H1 (cell line): Measurements from ENCODE around the gene TAB3. TPM values are rescaled to one million over a fixed set of nuclear protein-coding genes. Genes with fewer than 3 reads are reported as not detected.

Experiments used
- CTCF ChIA-PET: fragments of 300-600 bp; sonication (Branson Sonifier 250); formaldehyde crosslinking; loops from one replicate; lab custom pipeline; 2021; ENCODE audit not compliant: partially characterized antibody; lab: Charles Lee
- POLR2A ChIA-PET: fragments of 300-600 bp; sonication (Branson Sonifier 250); formaldehyde crosslinking; loops from one replicate; lab custom pipeline; 2021; ENCODE audit warnings: inconsistent platforms; ENCODE audit not compliant: partially characterized antibody; lab: Charles Lee
- DNase-seq, 2 experiments: peaks; one replicate each; pipeline versions ENCODE4 v3.0.0 to v3.0.0-alpha.2; 2010 to 2022; ENCODE audit warnings: low spot score in 2 of 2, low read depth in 1 of 2, mixed read lengths in 1 of 2
- FAIRE-seq: peaks from 2 replicates; lab custom pipeline; 2011; peaks lifted over from hg19 to GRCh38; lab: Jason Lieb, UNC
- H2AFZ ChIP-seq: 2 replicates; pipeline ENCODE4 v1.8.1; 2012; ENCODE audit warnings: low read length, inconsistent platforms
- H2AK5ac ChIP-seq: 2 replicates; pipeline ENCODE4 v1.6.1; 2013; ENCODE audit warnings: low read depth, low read length
- H2BK120ac ChIP-seq: replicated peaks from 2 replicates; pipeline ENCODE3; 2013; ENCODE audit warnings: low read depth, low read length, inconsistent platforms
- H2BK12ac ChIP-seq: 2 replicates; pipeline ENCODE4 v1.6.1; 2013; ENCODE audit warnings: low read depth, low read length
- H2BK15ac ChIP-seq: 2 replicates; pipeline ENCODE4 v1.6.1; 2013; ENCODE audit warnings: low read length
- H2BK20ac ChIP-seq: 2 replicates; pipeline ENCODE4 v1.6.1; 2013; ENCODE audit warnings: low read length
- H2BK5ac ChIP-seq: 2 replicates; pipeline ENCODE4 v1.6.1; 2013; ENCODE audit warnings: low read depth, low read length
- H3K14ac ChIP-seq: 2 replicates; pipeline ENCODE4 v1.6.1; 2013; ENCODE audit warnings: inconsistent platforms; ENCODE audit not compliant: insufficient read length
- H3K18ac ChIP-seq: 2 replicates; pipeline ENCODE4 v1.6.1; 2013; ENCODE audit warnings: low read length; ENCODE audit errors: extremely low read depth
- H3K23ac ChIP-seq: 2 replicates; pipeline ENCODE4 v1.6.1; 2013; ENCODE audit warnings: inconsistent platforms; ENCODE audit not compliant: insufficient read length
- H3K23me2 ChIP-seq: 2 replicates; pipeline ENCODE4 v1.6.1; 2013; ENCODE audit warnings: low read depth, low read length
- H3K27ac ChIP-seq: 2 replicates; pipeline ENCODE4 v1.6.1; 2011; ENCODE audit warnings: low read depth, low read length, inconsistent platforms
- H3K27me3 ChIP-seq, 4 experiments: replicated peaks in 1 of 4; 1 replicate in 1 of 4; 2 replicates in 3 of 4; pipeline versions ENCODE4 v1.6.1 to v1.8.1; 2011 to 2013; ENCODE audit warnings: low read length in 3 of 4, mild to moderate bottlenecking in 3 of 4, inconsistent platforms in 2 of 4, mixed read lengths in 2 of 4, moderate library complexity in 1 of 4; ENCODE audit not compliant: control insufficient read depth in 3 of 4, insufficient read depth in 3 of 4; ENCODE audit errors: extremely low read depth in 1 of 4
- H3K36me3 ChIP-seq, 4 experiments: 2 replicates each; pipeline versions ENCODE4 v1.6.1 to v1.8.1; 2011 to 2013; ENCODE audit warnings: mild to moderate bottlenecking in 4 of 4, low read length in 3 of 4, moderate library complexity in 2 of 4, control low read depth in 1 of 4, inconsistent platforms in 1 of 4; ENCODE audit not compliant: insufficient read depth in 4 of 4, control insufficient read depth in 2 of 4
- H3K4ac ChIP-seq: replicated peaks from 2 replicates; pipeline ENCODE3; 2013; ENCODE audit warnings: low read length, low read depth, mixed read lengths, inconsistent platforms; ENCODE audit not compliant: insufficient read length
- H3K4me1 ChIP-seq, 4 experiments: replicated peaks in 1 of 4; 1 replicate in 1 of 4; 2 replicates in 3 of 4; pipeline versions ENCODE4 v1.6.1 to v1.8.1; 2011 to 2013; ENCODE audit warnings: low read length in 3 of 4, inconsistent platforms in 2 of 4, mixed read lengths in 1 of 4; ENCODE audit not compliant: insufficient read depth in 4 of 4, control insufficient read depth in 3 of 4
- H3K4me2 ChIP-seq, 2 experiments: 2 replicates each; pipeline versions ENCODE4 v1.6.1 to v1.8.1; 2011 to 2013; ENCODE audit warnings: low read depth in 2 of 2, low read length in 2 of 2, control low read depth in 1 of 2, inconsistent platforms in 1 of 2, mild to moderate bottlenecking in 1 of 2; ENCODE audit not compliant: insufficient read depth in 1 of 2
- H3K4me3 ChIP-seq, 4 experiments: fragments of 200-600, 300-600 bp in 1 of 4; sonication (generic), shearing (Covaris generic), sonication (Bioruptor Twin) in 1 of 4; 2 replicates each; pipeline versions ENCODE4 v1.5.1 to v1.8.1; 2011 to 2016; ENCODE audit warnings: low read length in 4 of 4, low read depth in 3 of 4, control low read depth in 2 of 4, inconsistent platforms in 2 of 4, mild to moderate bottlenecking in 2 of 4, mixed read lengths in 1 of 4, moderate library complexity in 1 of 4; ENCODE audit not compliant: insufficient read depth in 2 of 4; ENCODE audit errors: extremely low read depth in 1 of 4
- H3K56ac ChIP-seq: replicated peaks from 2 replicates; pipeline ENCODE3; 2013; ENCODE audit warnings: low read depth, mild to moderate bottlenecking, mixed read lengths, low read length, inconsistent platforms; ENCODE audit not compliant: insufficient read length
- H3K79me1 ChIP-seq: 2 replicates; pipeline ENCODE4 v1.6.1; 2013; ENCODE audit warnings: low read depth, low read length, control low read depth
- H3K79me2 ChIP-seq, 2 experiments: 2 replicates each; pipeline versions ENCODE4 v1.6.1 to v1.8.1; 2012 to 2013; ENCODE audit warnings: low read length in 2 of 2, mild to moderate bottlenecking in 2 of 2, inconsistent platforms in 1 of 2; ENCODE audit not compliant: insufficient read depth in 2 of 2, control insufficient read depth in 1 of 2
- H3K9ac ChIP-seq, 4 experiments: replicated peaks in 1 of 4; 1 replicate in 1 of 4; 2 replicates in 3 of 4; pipeline versions ENCODE4 v1.6.1 to v1.8.1; 2011 to 2013; ENCODE audit warnings: low read depth in 3 of 4, low read length in 3 of 4, control low read depth in 2 of 4, mild to moderate bottlenecking in 2 of 4, moderate library complexity in 2 of 4, inconsistent platforms in 1 of 4; ENCODE audit errors: extremely low read depth in 1 of 4
- H3K9me3 ChIP-seq, 2 experiments: 2 replicates each; pipeline versions ENCODE4 v1.6.1 to v1.8.1; 2012 to 2013; ENCODE audit warnings: mild to moderate bottlenecking in 2 of 2, moderate library complexity in 2 of 2, control low read depth in 1 of 2, inconsistent platforms in 1 of 2, low read depth in 1 of 2, low read length in 1 of 2, mixed read lengths in 1 of 2; ENCODE audit not compliant: insufficient read depth in 2 of 2
- H4K20me1 ChIP-seq, 2 experiments: replicated peaks in 1 of 2; 2 replicates each; pipeline versions ENCODE3 to v1.8.1; 2011 to 2013; ENCODE audit warnings: inconsistent platforms in 2 of 2, low read length in 2 of 2, mild to moderate bottlenecking in 1 of 2; ENCODE audit not compliant: insufficient read depth in 2 of 2, control insufficient read depth in 1 of 2
- H4K5ac ChIP-seq: 2 replicates; pipeline ENCODE4 v1.6.1; 2013; ENCODE audit warnings: low read length, low read depth, mixed read lengths, inconsistent platforms; ENCODE audit not compliant: insufficient read length
- H4K8ac ChIP-seq: 2 replicates; pipeline ENCODE4 v1.8.0; 2013; ENCODE audit warnings: mild to moderate bottlenecking, moderate library complexity, low read length, inconsistent platforms; ENCODE audit not compliant: insufficient read depth; ENCODE audit errors: extremely low read depth
- H4K91ac ChIP-seq: replicated peaks from 2 replicates; pipeline ENCODE3; 2013; ENCODE audit warnings: low read length, mixed read lengths, inconsistent platforms; ENCODE audit not compliant: insufficient read length
- CHD2 ChIP-seq: IDR thresholded peaks from 2 replicates; pipeline ENCODE4 v1.6.1; 2012; ENCODE audit warnings: low read length, improper control_type of control experiment
- FOSL1 ChIP-seq: IDR thresholded peaks from 2 replicates; pipeline ENCODE4 v1.6.1; 2011; ENCODE audit warnings: mild to moderate bottlenecking, low read depth, low read length, moderate library complexity; ENCODE audit not compliant: insufficient read depth
- HDAC6 ChIP-seq: IDR thresholded peaks from one replicate; pipeline ENCODE4 v1.7.1; 2012; ENCODE audit warnings: low read depth, mild to moderate bottlenecking, inconsistent platforms, low read length, moderate library complexity
- WGBS, 2 experiments: shearing (Covaris generic) in 1 of 2; methylation state at CpG; one replicate each; pipeline versions ENCODE4 v1.1.6 to v1.1.7; 2013 to 2015; ENCODE audit warnings: low lambda C conversion rate in 2 of 2, mixed read lengths in 2 of 2, inconsistent platforms in 1 of 2, low coverage in 1 of 2, missing lambda C conversion rate in 1 of 2; ENCODE audit not compliant: insufficient replicate concordance in 2 of 2, insufficient coverage in 1 of 2, insufficient read length in 1 of 2; ENCODE audit errors: extremely low coverage in 1 of 2, missing lambda C conversion rate in 1 of 2; 5-methylcytosine and 5-hydroxymethylcytosine counted together
- polyA plus RNA-seq, 7 experiments: library from polyadenylated mRNA; depleted of rRNA in 3 of 7; stranded (reverse) in 5 of 7; unstranded in 2 of 7; fragments of >200 nt in 5 of 7; fragments of 200-250 nt in 2 of 7; gene quantifications; 1 replicate in 5 of 7; 2 replicates in 1 of 7; 4 replicates in 1 of 7; pipeline versions ENCODE4 v1.2.1 to v1.2.3, GENCODE V29; 2011 to 2013; ENCODE audit warnings: missing spikeins in 2 of 7, mixed read lengths in 2 of 7
- total RNA-seq: library from RNA; stranded (reverse); fragmentation: NEBNext Ultra II Directional; extraction: Animal tissue kit (Norgen Biotek cat#: 25700); gene quantifications from 2 replicates; pipeline ENCODE4 v1.2.1, GENCODE V29; 2021

TAB3 gene
- total and polyA plus RNA-seq, 2 of the 8 experiments (the other 6 are each of a cell fraction or from before 2014, with no cell fraction given), result 12.7 to 12.9 TPM

- Histone ChIP-seq H3K4me2 (no peak overlapping the region), H4K8ac (no peak overlapping the region), H4K5ac (no peak overlapping the region), H3K14ac (no peak overlapping the region)
- no peak for DNase-seq
- TF ChIP-seq FOSL1, result no peak
- TF ChIP-seq HDAC6, result no peak
- no peak for TF ChIP-seq CHD2
- TF ChIP-seq, all 59 proteins: peak for 0
- Histone ChIP-seq H2BK15ac (no peak overlapping the region), H4K20me1 (no peaks in the 10 kb centered on the region), H3K23ac (no peak overlapping the region), H2AK5ac (no peak overlapping the region), H3K4me3 (no peak overlapping the region), H3K27me3 (no peaks in the 10 kb centered on the region), H4K91ac (no peak overlapping the region), H3K36me3 (no peaks in the 10 kb centered on the region), H3K23me2 (peaks cover 2% of the 10 kb centered on the region; the same call in 1 of the 2 replicates), H2AFZ (no peak overlapping the region), H3K18ac (no peak overlapping the region), H2BK20ac (no peak overlapping the region), H2BK12ac (no peak overlapping the region), H3K79me2 (peaks cover 0 to 54% of the 10 kb centered on the region in 2 experiments; a peak in 2 of 4 replicates), H3K4ac (no peak overlapping the region), H2BK5ac (no peak overlapping the region), H3K9ac (no peak overlapping the region), H3K9me3 (no peaks in the 10 kb centered on the region), H3K27ac (no peak overlapping the region), H3K56ac (no peak overlapping the region), H3K4me1 (no peaks in the 10 kb centered on the region), H2BK120ac (no peak overlapping the region), H3K79me1 (no peaks in the 10 kb centered on the region)
- CTCF ChIA-PET, result interaction anchor here (1.5 to 1.8 kb wide), 2 partner anchors 23 to 152 kb away, joined by 3 to 5 read pairs; no protein-coding TSS in a partner anchor
- WGBS, 2 experiments, result 91% methylated on average over 3 of the region's 5 CpGs; no CpG with 5 or more reads in 1 of the 2 experiments
- POLR2A ChIA-PET, result no interaction called here
- no peak for FAIRE-seq
Observed at GRCh38 chrX:30887288-30887687, 1.8 kb downstream of the TAB3 start.
